ENCODE data around the gene PAH.

The PAH gene

DNA sequence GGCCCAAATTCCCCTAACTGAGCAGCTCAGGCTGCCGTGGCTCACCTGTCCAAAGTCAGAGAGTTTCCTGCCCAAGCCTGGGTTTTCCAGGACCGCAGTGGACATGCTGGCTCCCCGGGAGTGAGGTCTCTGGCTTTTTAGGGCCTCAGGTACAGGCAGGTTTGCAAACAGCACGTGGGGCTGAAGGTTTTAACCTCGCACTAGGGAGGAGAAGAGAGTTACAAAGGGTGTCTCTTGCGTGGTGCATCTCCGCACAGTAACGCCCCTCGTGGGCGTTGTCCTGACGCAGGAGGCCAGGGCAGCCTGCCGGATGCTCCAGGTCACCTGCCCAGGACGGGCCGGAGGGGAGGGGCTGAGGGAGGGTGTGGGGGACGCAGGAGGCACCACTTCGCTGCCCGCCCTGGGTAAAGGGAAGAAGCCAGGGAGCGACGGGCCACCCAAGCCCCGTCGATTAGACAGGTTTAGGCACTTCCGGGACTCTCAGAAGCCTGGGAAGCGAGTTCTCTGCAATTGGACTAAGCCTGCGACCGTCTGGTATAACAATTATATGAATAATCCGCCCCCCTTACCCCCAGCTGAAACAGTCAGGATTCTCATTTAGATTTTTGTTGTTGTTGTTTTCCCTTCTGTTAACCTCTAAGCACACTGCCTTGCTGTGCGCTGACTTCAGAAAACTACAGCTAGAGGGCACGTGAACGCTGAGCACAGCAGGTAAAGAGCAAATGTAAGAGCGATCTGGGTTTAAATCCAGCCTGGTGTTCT, at the start of gene PAH:
Gene PAH (minus strand): TSS at position 219 of the 762 bp plus-strand sequence. CDS start 114 bp downstream, at position 105.
- DNase-seq (ENCODE audit: extremely low spot score, insufficient read length, low read depth) (no peak), FAIRE-seq (peak; percentile 70)

DNA sequence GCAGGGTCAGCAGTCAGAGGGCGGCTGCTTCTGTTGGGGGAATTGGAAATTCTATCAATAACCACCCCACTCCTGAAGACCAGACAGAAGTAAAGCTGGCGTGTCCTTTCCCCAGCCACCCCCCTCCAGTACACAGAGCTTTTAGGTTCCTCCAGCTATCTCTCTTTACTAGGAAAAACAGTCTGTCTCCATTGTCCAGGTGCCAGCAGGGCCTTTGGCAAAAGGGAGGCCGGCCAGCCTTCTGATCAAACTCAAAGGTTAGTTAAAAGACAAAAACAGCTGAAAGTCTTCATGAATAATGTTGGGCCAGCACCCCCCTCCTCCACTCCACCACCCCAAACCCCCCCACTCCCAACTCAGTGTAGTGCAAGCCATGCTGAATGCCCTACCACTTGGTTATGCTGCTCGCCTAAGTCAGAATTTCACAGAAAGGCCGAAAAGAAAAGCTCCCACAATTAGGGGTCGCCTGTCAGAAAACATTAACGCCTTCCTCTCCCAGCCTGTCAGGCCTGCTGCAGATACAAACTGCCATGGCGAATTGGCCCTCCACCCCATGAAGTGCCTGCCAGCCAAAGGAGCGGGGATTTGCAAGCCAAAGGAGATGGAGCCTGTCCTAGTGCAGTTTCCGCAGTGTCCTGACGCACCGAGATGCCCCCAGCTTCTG, 49.3 kb upstream of the PAH start:
- DNase-seq (ENCODE audit: extremely low spot score, insufficient read length, low read depth) (no peak), FAIRE-seq (no peak)

DNA sequence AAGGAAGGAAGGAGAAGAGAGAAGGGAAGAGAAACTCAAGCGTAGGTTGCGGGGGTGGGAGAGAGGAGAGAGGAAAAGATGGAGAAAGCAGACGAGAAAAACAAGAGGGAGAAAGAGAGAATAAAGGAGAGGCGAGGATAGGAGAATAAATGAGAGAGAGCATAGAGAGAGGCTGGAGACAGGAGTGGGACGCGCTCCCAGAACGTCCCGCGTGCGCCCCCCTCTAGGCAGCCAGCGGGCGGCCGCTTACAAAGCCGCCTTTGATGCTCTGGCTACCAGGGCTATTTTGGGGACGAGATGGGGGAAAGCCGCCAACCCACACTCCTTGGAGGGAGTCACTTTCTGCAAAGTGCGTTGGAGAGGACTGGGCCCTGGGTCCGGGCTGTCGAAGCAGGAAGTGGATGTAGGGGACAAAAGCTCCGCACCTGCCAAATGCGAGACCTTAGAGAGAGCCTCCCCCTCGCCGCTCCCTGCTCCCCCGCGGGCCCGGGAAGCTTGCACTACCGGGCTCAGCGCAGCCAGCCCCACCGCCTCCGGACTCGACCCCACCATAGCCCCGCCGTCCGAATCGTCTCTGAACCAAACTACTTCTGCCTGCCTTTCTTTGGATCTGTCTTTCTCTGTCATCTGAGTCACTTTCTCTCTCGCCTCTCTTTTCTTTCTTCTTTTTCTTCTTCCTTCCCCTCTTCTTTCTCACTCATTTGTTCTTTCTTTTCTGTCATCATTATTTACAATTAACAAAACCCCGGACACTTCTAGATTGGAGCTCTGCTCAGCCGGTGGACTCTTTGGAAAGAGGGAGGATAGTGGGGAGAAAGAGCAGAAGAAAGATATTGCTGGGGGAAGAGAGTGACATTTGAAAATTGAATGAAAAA, 48.5 kb upstream of the PAH start:
- FAIRE-seq (no peak), DNase-seq (ENCODE audit: extremely low spot score, insufficient read length, low read depth) (no peak)

DNA sequence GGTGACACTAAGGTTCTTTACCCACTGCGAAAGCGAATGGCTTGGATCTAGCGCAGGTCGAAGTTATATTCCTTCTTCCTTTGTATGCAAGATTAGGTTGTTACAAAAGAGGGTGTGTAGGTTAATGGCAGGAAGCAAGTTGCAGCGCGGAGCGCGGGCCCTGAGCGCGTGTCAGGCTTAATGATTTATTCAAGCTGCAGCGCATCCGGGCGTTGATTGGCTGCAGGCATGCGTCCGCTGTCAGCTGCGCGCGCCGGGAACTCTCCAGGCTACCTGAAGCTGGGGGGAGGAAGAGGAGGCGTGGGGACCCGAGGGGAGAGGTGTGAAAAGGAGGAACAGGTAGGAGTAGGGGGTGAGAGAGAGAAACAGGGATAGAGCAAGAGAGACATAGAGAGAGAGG, 47.8 kb upstream of the PAH start:
- FAIRE-seq = peak; percentile 48

DNA sequence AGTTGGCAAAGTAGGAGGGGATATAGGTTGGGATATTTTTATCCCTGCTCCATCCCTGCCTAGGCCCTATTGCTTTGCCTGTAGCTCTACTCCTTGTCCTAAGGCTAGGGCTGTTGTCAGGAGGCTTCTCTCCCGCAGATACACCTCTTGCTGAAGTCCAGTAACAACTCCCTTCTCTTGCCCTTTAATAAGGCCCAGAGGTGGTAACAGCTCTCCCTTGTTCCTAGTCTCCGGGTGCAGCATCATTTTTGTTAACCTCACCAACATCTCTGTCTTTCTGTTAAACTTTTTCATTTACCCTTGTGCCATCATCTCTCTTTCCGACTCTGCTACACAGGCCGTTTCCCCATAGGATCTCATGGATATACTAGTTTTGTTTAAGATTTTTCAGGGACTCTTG, 46.8 kb upstream of the PAH start:
- no peak for FAIRE-seq

More for the DNA sequence above, 47.8 kb upstream of the PAH start:
- DNase-seq (ENCODE audit: extremely low spot score, insufficient read length, low read depth) = no peak

DNA sequence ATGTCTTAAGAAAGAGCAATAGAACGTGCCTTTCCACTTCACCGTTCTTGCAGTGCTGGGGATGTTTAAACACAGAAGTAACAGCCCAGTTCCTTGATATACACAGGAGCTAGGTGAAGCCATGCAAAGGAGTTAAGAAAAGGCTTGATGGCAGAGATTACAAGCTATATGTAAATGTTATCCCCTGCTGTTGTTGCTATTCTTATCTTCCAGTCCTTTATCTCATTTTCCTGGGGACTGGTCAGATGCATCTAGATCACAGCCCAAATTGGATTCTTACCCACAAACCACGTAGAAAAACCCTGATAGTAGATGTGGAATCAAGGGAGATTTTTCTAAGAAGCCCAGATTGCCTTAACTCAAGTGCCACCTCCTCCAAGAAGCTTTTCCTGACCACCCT, 45.9 kb upstream of the PAH start:
- no peak for DNase-seq (ENCODE audit: extremely low spot score, insufficient read length, low read depth)
- FAIRE-seq = no peak

More for the DNA sequence above, 46.8 kb upstream of the PAH start:
- no peak for DNase-seq (ENCODE audit: extremely low spot score, insufficient read length, low read depth)

DNA sequence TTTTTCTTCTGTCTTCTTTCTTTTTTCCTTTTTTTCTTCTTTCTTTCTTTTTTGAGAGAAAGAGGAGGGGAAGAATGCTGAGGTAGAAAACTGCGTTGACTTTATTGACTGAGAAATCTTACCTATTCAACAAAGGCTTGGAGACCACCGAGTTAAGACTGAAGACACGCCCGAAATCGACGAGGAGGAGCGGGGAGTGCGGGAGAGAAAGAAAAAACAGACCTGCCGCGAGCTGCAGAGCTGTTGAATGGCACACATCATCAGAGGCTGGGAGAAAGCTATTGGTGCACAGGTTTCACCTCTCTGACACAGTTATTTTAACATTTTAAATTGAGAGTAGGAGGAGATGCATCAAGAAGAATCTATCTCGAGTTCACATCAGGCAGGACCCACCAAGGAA, 45.5 kb upstream of the PAH start:
- peak; percentile 24 for FAIRE-seq
- DNase-seq (ENCODE audit: extremely low spot score, insufficient read length, low read depth) = no peak

DNA sequence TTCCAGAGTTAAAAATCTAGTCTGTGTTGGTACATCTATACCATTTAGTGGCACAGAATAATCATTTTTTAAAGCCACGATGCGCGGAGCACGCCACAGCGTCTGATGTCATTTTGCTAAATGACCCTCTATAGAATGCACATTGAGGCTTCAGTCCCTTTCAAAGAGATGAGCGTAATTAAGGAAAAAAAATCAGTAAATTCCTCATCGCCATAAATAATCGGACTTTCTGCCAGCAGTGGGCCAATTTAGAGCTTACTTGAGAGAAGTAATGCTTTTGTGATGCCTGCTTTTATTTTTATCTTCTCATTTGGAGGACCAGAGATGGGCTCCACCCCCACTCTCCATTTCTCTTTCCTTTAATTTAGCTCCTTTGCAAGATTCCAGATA, 44.4 kb upstream of the PAH start:
- FAIRE-seq = no peak
- no peak for DNase-seq (ENCODE audit: extremely low spot score, insufficient read length, low read depth)

DNA sequence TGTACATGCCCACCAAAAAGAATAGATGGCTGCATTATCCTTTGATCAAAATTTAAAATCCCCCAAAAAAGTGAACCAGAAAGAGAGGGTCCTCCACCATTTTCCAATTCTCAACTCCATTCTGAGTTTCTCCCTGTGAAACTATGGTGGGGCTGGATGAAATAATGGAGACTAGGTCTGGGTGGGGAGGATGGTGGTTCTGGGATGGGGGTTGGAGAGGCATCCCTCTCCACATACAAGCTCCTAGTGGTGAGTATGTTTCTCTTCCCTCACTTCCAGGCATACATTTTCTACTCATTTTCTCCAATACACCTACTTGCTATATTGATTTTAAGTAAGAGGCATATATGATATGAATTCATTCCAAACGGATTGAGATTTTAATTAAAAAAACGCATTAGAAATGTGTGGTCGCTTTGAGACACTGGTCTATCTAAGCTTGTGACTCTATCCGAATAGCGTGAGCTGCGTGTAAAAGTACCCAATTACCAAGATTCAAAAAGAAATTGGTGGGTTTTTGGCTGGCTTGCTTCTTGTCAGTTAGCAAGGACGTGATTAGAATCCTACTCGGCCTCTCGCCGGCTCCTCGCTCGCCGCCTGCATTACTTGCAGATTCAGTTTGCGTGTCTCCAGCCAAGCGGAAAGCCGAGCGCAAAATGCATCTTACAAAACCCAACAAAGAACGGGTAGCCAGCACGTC, 43.9 kb upstream of the PAH start:
- no peak for DNase-seq (ENCODE audit: extremely low spot score, insufficient read length, low read depth)

DNA sequence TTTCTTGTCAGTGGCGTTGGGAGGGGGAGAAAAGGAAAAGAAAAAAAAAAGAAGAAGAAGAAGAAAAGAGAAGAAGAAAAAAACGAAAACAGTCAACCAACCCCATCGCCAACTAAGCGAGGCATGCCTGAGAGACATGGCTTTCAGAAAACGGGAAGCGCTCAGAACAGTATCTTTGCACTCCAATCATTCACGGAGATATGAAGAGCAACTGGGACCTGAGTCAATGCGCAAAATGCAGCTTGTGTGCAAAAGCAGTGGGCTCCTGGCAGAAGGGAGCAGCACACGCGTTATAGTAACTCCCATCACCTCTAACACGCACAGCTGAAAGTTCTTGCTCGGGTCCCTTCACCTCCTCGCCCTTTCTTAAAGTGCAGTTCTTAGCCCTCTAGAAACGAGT, 42.3 kb upstream of the PAH start:
- DNase-seq (ENCODE audit: extremely low spot score, insufficient read length, low read depth) (no peak), FAIRE-seq (no peak)

More for the DNA sequence above, 43.9 kb upstream of the PAH start:
- FAIRE-seq = no peak

DNA sequence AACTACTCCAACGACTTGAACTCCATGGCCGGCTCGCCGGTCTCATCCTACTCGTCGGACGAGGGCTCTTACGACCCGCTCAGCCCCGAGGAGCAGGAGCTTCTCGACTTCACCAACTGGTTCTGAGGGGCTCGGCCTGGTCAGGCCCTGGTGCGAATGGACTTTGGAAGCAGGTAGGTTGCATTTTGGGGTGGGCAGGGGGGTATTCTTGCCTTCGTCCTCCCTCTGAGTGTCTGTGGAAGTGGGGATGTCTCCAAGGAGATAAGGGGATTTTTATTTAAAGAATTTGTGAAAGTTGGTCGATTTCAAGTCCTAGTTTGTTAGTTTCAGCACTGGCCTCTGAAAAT, 41.8 kb upstream of the PAH start:
- FAIRE-seq (no peak), DNase-seq (ENCODE audit: extremely low spot score, insufficient read length, low read depth) (no peak)

DNA sequence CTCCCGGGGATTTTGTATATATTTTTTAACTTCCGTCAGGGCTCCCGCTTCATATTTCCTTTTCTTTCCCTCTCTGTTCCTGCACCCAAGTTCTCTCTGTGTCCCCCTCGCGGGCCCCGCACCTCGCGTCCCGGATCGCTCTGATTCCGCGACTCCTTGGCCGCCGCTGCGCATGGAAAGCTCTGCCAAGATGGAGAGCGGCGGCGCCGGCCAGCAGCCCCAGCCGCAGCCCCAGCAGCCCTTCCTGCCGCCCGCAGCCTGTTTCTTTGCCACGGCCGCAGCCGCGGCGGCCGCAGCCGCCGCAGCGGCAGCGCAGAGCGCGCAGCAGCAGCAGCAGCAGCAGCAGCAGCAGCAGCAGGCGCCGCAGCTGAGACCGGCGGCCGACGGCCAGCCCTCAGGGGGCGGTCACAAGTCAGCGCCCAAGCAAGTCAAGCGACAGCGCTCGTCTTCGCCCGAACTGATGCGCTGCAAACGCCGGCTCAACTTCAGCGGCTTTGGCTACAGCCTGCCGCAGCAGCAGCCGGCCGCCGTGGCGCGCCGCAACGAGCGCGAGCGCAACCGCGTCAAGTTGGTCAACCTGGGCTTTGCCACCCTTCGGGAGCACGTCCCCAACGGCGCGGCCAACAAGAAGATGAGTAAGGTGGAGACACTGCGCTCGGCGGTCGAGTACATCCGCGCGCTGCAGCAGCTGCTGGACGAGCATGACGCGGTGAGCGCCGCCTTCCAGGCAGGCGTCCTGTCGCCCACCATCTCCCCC, 41.2 kb upstream of the PAH start:
- peak; percentile 52 for FAIRE-seq
- peak; percentile 39 for DNase-seq (ENCODE audit: extremely low spot score, insufficient read length, low read depth)

DNA sequence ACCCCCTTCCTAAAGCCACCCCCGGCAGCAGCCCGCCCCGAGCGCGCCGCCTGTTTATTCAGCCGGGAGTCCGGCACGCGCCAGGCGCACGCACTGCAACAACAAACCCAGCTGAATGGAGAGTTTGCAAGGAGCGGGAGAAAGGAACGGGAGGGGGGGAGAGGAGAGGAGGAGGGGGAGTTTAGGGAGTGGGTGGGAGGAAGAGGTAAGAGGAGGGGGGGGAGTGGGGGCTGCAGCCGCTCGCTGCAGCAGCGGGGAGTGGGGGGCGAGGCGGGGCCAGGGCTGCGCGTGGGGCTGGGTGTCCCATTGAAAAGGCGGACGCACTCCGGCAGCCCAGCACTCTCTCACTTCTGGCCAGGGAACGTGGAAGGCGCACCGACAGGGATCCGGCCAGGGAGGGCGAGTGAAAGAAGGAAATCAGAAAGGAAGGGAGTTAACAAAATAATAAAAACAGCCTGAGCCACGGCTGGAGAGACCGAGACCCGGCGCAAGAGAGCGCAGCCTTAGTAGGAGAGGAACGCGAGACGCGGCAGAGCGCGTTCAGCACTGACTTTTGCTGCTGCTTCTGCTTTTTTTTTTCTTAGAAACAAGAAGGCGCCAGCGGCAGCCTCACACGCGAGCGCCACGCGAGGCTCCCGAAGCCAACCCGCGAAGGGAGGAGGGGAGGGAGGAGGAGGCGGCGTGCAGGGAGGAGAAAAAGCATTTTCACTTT, 40.5 kb upstream of the PAH start, which contains the start of gene ASCL1:
Gene ASCL1 (plus strand): TSS at position 336 of the 712 bp plus-strand sequence. CDS start 571 bp downstream, outside the sequence.
- FAIRE-seq (peak; percentile 73), DNase-seq (ENCODE audit: extremely low spot score, insufficient read length, low read depth) (no peak)

DNA sequence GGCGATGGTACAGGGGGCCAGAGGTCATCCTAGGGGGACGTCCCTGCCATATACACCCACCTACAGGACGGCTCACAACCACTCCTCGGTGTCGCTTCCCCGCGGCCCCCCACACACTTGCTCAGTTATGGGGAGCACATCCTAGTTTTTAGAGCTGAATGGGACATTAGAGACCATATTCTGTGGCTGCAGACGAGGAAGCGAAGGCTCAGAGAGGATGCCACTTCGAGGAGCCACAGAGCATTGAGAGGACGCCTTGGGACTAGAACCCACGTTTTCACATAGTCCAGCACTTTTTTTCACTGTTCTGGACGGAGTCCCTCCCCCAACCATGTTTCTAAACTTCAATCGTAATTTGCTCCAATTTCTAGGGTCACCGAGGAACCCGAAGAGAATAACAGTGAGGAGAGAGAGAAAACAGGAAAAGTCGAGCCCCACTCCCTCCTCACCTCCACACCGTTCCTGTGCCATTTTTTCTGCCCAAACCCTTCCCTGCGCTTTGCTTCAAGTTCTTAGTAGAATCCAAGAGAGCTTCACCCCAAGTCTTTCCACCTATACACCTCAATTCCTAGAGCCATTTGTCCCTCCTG, 39.8 kb upstream of the PAH start:
- no peak for DNase-seq (ENCODE audit: extremely low spot score, insufficient read length, low read depth)
- no peak for FAIRE-seq

DNA sequence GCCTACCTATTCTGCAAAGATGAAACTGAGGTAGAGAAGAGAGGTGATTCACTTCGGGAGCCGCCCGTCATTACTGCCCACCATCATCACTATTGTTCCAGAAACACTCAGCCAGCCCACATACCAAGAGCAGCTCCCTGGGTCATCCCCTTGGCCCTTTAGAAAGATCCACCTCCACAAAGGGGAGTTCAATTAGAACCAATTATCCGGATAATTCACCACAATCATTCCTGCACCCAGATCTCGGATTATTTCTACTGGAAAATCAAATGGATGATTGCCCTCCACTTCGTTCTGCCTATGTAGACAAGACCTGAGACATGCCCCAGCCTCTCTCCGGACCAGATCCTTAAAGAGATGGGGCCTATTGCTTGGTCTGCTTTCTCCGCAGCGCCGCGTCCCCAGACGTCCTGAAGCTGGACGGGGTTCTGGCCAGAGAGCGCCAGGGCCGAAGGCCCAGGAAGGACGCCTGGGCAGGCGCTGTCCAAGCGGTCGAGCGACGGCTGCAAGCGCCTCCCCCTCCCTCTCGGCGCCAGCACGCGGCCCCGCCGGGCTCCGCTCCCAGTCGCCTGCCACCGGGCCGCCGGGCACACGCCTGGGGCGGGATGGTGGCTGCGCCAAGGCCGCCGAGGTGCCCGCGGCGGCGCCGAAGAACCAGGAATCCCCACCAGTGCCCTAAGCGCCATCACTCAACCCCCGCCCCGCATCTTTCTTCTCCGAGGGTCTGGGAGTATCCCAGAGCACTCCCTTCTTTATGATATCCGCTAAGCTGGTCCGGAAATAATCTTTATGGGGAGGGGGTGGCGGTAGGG, 39.1 kb upstream of the PAH start:
- DNase-seq (ENCODE audit: extremely low spot score, insufficient read length, low read depth) (no peak), FAIRE-seq (no peak)

DNA sequence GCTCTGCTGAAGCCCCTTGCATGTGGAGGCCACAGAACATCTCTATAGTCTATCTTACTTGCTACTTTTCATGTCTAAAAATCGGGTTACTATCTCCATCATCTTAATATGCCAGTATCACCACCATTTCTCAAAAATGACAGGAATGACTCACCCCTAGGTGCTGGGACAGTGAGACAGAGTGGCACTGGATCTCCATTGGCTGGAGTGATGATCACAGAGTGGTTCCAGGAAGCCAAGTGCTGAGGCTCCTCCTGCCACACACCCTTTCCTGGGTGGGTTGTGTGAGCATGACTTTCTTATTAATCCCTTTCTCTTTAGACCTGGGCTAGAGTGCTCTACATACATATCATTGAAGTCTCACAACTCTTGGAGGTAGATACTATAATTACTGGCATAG, 37.1 kb upstream of the PAH start:
- no peak for DNase-seq (ENCODE audit: extremely low spot score, insufficient read length, low read depth)

DNA sequence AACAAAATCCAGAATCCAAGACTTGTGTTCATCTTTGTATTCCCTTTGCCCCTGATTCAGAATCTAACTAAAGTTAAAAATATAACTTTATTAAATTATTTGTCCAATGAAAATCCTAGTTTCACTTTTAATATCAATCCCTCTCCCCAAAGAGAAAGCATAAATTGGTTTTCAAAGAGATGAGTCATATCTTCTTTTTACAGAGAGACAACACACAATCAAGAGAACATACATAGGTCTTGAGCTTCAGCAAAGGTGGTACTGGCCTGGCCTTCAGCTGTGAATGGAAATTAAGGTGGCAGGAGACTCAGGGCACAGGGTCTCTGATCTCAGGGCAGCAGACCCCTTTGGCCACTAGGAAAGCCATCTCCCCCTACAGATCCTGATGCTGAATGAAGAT, 36.2 kb upstream of the PAH start:
- peak; percentile 69 for FAIRE-seq
- no peak for DNase-seq (ENCODE audit: extremely low spot score, insufficient read length, low read depth)

More for the DNA sequence above, 37.1 kb upstream of the PAH start:
- peak; percentile 33 for FAIRE-seq

DNA sequence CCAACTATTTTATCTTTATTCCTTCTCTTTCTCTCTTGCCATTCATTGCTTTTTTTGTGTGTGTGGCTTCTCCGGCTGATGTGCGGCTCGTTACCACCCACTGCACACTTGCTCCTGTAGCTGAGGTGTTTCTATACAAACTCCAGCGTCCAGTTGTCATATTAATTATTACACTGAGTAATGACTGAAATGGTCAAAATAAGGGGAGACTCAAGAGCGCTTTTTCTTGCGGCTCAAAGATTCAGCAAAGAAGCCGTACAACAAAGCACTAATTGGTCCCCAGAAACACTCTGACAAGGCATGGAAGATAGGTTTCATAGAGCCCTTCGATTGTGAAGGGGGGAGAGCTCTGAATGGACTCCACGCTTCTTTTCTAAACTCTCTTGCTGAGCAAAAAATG, 34.8 kb upstream of the PAH start:
- DNase-seq (ENCODE audit: extremely low spot score, insufficient read length, low read depth) = no peak
- FAIRE-seq = no peak
